ENCODE measurements around the gene CALML4. TPM values are rescaled to one million over a fixed set of nuclear protein-coding genes. Genes with fewer than 3 reads are reported as not detected.
"Not testable (repeated sequence)": the region's sequence is repeated elsewhere in the genome, so short reads cannot be mapped to it uniquely, and the experiment has no call there.

Gene CALML4
- total RNA-seq, 2 donors from 2014 or later = 4.5 to 18.8 TPM

DNA sequence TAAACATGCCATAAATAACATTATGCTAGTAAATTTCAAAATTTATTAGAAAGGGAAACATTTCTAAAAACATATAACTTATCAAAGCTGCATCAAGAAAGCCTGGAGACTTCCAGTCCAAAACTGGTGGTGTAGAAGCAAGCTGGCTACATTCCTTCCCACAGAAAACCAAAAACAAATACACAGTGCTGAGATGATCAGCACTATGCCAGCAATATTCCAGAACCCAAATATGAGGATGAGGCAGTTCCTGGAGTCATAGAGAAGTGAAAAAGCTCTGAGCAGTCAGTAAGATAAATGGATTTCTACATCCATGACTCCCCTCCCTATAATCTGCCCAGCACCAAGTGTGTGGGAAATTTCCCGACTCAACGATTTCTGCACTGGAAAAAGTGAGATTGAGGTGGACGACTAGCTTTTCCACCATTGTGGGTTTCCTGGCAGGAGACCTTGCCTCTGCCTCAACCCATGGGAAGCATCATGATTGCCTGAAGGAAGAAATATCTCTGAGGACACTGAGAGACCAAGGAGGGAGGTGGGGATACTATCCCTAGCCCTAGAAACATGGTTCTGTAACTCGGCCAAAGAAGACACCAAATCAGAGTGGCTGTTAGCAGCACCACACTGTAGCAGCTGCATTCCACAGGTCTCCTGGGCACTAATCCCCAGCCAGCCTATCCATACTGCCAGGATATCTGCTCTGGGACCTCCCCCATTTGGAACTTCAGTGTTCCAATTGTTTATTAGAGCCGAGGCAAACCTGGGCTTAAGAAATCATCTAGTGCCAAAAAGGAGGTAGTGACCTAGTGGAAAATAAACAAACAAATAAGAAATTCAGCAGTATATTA lies 36.2 kb upstream of the CALML4 start:
- H3K36me3 ChIP-seq = no peaks in the 10 kb centered on the region
- intact Hi-C loops (cut with DNase I) = no loop called here
- 66% methylated on average over 5 of the region's 5 CpGs for WGBS
- no peak overlapping the region for H3K4me3 ChIP-seq
- H3K4me1 ChIP-seq (replicated peaks) = no peaks in the 10 kb centered on the region
- H3K27me3 ChIP-seq (replicated peaks; ENCODE audit: insufficient read depth) = no peaks in the 10 kb centered on the region
- TF ChIP-seq, protein P1, sequence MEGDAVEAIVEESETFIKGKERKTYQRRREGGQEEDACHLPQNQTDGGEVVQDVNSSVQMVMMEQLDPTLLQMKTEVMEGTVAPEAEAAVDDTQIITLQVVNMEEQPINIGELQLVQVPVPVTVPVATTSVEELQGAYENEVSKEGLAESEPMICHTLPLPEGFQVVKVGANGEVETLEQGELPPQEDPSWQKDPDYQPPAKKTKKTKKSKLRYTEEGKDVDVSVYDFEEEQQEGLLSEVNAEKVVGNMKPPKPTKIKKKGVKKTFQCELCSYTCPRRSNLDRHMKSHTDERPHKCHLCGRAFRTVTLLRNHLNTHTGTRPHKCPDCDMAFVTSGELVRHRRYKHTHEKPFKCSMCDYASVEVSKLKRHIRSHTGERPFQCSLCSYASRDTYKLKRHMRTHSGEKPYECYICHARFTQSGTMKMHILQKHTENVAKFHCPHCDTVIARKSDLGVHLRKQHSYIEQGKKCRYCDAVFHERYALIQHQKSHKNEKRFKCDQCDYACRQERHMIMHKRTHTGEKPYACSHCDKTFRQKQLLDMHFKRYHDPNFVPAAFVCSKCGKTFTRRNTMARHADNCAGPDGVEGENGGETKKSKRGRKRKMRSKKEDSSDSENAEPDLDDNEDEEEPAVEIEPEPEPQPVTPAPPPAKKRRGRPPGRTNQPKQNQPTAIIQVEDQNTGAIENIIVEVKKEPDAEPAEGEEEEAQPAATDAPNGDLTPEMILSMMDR (IDR thresholded peaks at IDR 0.05) = no peak
- TF ChIP-seq POLR2AphosphoS5 (IDR thresholded peaks at IDR 0.05) (no peak), POLR2A (IDR thresholded peaks at IDR 0.05) (no peak)
- DNase-seq (ENCODE audit: low spot score) = no peak
- no peak overlapping the region for H3K27ac ChIP-seq
- H3K9me3 ChIP-seq = no peaks in the 10 kb centered on the region

DNA sequence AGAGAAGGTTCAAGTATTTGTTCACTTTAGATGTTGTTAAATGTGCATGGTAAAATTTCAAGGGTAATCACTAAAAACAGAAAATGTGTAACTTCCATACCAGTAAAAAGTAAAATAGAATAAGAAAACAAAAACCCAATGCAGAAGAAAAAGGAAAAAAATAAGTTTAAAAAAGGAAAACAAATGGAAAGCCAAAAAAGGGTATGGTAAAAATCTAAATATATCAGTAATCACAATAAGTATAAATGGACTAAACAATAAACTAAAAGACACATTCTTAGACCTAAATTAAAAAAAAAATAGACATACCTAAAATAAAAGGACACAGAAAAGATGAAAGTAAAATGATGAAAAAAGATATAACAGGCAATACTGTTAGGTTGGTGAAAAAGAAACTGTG lies 33.9 kb upstream of the CALML4 start:
- H3K9me3 ChIP-seq = no peaks in the 10 kb centered on the region
- no peak for TF ChIP-seq POLR2A (IDR thresholded peaks at IDR 0.05)

DNA sequence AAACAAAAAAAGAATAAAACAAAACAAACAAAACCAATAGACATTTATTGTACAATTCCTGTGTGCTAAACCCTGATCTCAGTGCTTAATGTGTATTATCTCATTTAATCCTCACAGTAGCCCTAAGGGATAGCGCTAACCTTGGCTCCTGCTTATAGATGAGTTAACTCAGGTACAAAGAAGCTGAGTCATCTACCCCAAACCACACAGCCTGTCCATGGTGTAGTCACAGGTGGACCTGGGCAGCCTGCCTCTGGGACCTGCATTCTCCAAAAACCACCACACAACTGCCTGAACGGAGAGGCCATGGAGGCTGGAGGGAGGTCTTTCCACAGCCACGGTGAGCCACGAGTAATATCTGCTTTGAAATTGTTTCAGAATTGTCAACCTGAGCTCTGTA lies 29.9 kb upstream of the CALML4 start:
- no peak for DNase-seq (ENCODE audit: low spot score)
- TF ChIP-seq POLR2AphosphoS5 (IDR thresholded peaks at IDR 0.05) (no peak), POLR2A (IDR thresholded peaks at IDR 0.05) (no peak)
- TF ChIP-seq, protein P1 (IDR thresholded peaks at IDR 0.05) = no peak
- intact Hi-C loops (cut with DNase I) = no loop called here
- H3K4me3 ChIP-seq = no peak overlapping the region
- no peak overlapping the region for H3K27ac ChIP-seq
- H3K36me3 ChIP-seq = no peaks in the 10 kb centered on the region
- H3K4me1 ChIP-seq (replicated peaks) = no peaks in the 10 kb centered on the region
- 91% methylated on average over 4 of the region's 4 CpGs for WGBS
- H3K9me3 ChIP-seq = no peaks in the 10 kb centered on the region
- no peaks in the 10 kb centered on the region for H3K27me3 ChIP-seq (replicated peaks; ENCODE audit: insufficient read depth)

More for the DNA sequence above, 33.9 kb upstream of the CALML4 start:
- no peaks in the 10 kb centered on the region for H3K4me1 ChIP-seq (replicated peaks)
- no peak overlapping the region for H3K4me3 ChIP-seq
- intact Hi-C loops (cut with DNase I) = no loop called here
- H3K36me3 ChIP-seq = no peaks in the 10 kb centered on the region
- no peak for DNase-seq (ENCODE audit: low spot score)
- H3K27ac ChIP-seq = no peak overlapping the region
- no peaks in the 10 kb centered on the region for H3K27me3 ChIP-seq (replicated peaks; ENCODE audit: insufficient read depth)

DNA sequence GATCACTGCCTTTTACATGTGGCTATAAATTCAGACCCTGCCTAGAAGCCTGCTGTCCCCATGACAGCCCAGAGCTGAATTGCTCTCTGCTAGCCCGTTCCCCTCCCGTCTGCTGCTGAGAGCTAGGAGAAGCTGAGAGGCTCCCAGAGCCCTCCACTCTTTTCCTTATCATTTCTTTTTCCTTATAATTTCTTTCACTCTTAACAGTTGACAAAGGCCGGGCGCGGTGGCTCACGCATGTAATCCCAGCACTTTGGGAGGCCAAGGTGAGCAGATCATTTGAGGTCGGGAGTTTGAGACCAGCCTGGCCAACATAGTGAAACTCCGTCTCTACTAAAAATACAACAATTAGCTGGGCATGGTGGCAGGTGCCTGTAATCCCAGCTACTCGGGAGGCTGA lies 29.4 kb upstream of the CALML4 start:
- DNase-seq (ENCODE audit: low spot score) = not testable (repeated sequence)
- 91% methylated on average over 9 of the region's 9 CpGs for whole genome bisulfite sequencing

DNA sequence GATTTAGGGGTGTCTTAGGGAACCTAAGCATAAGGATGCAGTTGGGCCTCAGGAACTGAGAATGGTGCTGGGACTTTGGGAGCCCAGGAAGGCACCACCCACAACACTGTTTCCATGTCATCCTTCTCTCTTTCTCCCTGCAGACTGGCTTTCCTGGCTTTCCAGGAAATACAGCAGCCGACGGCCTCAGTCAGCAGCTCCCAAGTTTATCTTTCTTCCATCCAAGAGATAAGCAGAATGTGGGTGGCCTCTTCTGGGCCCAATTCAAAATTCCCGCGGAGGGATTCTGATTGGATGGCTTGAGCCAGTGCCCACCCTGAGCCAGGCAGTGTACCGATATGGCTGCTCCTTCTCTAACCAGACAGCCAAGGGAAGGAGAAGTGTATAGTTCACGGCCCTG lies 28.9 kb upstream of the CALML4 start:
- peak; percentile 2 for DNase-seq (ENCODE audit: low spot score)
- Histone ChIP-seq H3K9me3 (no peaks in the 10 kb centered on the region), H3K27ac (no peak overlapping the region), H3K4me3 (no peak overlapping the region), H3K36me3 (no peaks in the 10 kb centered on the region), H3K4me1 (replicated peaks) (no peaks in the 10 kb centered on the region), H3K27me3 (replicated peaks; ENCODE audit: insufficient read depth) (no peaks in the 10 kb centered on the region)
- intact Hi-C loops (cut with DNase I) = no loop called here
- 54% methylated on average over 6 of the region's 6 CpGs for WGBS
- TF ChIP-seq POLR2AphosphoS5 (IDR thresholded peaks at IDR 0.05) (no peak), POLR2A (IDR thresholded peaks at IDR 0.05) (no peak)
- TF ChIP-seq, protein P1 (IDR thresholded peaks at IDR 0.05) = no peak

More for the DNA sequence above, 29.4 kb upstream of the CALML4 start:
- H3K27ac ChIP-seq; H3K27me3 ChIP-seq (replicated peaks; ENCODE audit: insufficient read depth); H3K4me3 ChIP-seq; H3K4me1 ChIP-seq (replicated peaks); H3K9me3 ChIP-seq; intact Hi-C loops (cut with DNase I); H3K36me3 ChIP-seq: not testable (repeated sequence)

DNA sequence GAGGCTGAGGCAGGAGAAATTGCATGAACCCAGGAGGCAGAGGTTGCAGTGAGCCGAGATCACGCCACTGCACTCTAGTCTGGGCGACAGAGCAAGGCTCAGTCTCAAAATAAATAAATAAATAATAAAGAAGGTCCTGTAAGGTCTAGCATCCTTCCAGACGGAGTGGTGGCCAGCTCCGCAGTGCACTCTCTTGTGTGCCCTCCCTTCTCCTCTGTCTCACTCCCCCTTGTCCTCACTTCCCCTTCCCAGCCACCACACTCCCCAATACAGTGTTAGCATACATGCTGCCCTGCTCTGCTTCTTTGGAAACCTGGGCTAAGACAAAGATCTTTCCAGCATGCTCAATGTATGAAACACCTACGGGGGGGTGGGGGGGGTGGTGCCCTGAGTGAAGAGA lies 27.8 kb upstream of the CALML4 start:
- TF ChIP-seq POLR2AphosphoS5 (IDR thresholded peaks at IDR 0.05) = no peak
- TF ChIP-seq, protein P1 (IDR thresholded peaks at IDR 0.05) = no peak
- TF ChIP-seq POLR2A (IDR thresholded peaks at IDR 0.05) = no peak

More for the DNA sequence above, 27.8 kb upstream of the CALML4 start:
- intact Hi-C loops (cut with DNase I) = no loop called here
- Histone ChIP-seq H3K36me3 (no peaks in the 10 kb centered on the region), H3K9me3 (no peaks in the 10 kb centered on the region), H3K27ac (no peak overlapping the region), H3K4me1 (replicated peaks) (no peaks in the 10 kb centered on the region), H3K4me3 (no peak overlapping the region), H3K27me3 (replicated peaks; ENCODE audit: insufficient read depth) (no peaks in the 10 kb centered on the region)
- 91% methylated on average over 6 of the region's 6 CpGs for WGBS
- DNase-seq (ENCODE audit: low spot score) = peak; percentile 3

Measured in prostate gland (tissue), 2 donors.